Measurements from ENCODE around the gene RBMS2. TPM values are rescaled to one million over a fixed set of nuclear protein-coding genes. Genes with fewer than 3 reads are reported as not detected.
"Not testable (repeated sequence)": the region's sequence is repeated elsewhere in the genome, so short reads cannot be mapped to it uniquely, and the experiment has no call there.

The RBMS2 gene
- total RNA-seq, 3 donors from 2014 or later = 35.9 to 47.8 (median 41.0) TPM

- intact Hi-C loops (cut with DNase I, micrococcal nuclease) = loop anchor here in 1 of 2 donors (5.0 kb wide), 1 partner anchor 62 kb away; no protein-coding TSS in a partner anchor
- H3K4me3 ChIP-seq = no peak overlapping the region
- H3K4me1 ChIP-seq (ENCODE audit: low read depth) = no peaks in the 10 kb centered on the region
- DNase-seq (no peak), ATAC-seq (no peak)
- TF ChIP-seq CTCF (IDR thresholded peaks at IDR 0.05) = no peak
- no peaks in the 10 kb centered on the region for H3K9me3 ChIP-seq
- no peaks in the 10 kb centered on the region for H3K36me3 ChIP-seq (ENCODE audit: low read depth)
Observed at GRCh38 chr12:56510786-56511185, 10.8 kb upstream of the RBMS2 start.

GRCh38 chr12:56514014-56514318, 7.7 kb upstream of the RBMS2 start:
- not testable (repeated sequence) for H3K4me3 ChIP-seq; H3K4me1 ChIP-seq (ENCODE audit: low read depth); H3K9me3 ChIP-seq; ATAC-seq; DNase-seq; H3K36me3 ChIP-seq (ENCODE audit: low read depth)
- intact Hi-C loops (cut with DNase I, micrococcal nuclease) = loop anchor here in 1 of 2 donors (5.0 kb wide), 1 partner anchor 58 kb away; no protein-coding TSS in a partner anchor

- ATAC-seq (no peak), DNase-seq (no peak)
- Histone ChIP-seq H3K36me3 (ENCODE audit: low read depth) (no peaks in the 10 kb centered on the region), H3K4me3 (no peak overlapping the region), H3K9me3 (no peaks in the 10 kb centered on the region), H3K4me1 (ENCODE audit: low read depth) (no peaks in the 10 kb centered on the region)
- intact Hi-C loops (cut with DNase I, micrococcal nuclease) = no loop called here
- no peak for TF ChIP-seq CTCF (IDR thresholded peaks at IDR 0.05)
Observed at GRCh38 chr12:56517854-56518253, 3.8 kb upstream of the RBMS2 start.

- DNase-seq (no peak), ATAC-seq (no peak)
- H3K9me3 ChIP-seq = no peaks in the 10 kb centered on the region
- no peak overlapping the region for H3K4me3 ChIP-seq
- no peak for TF ChIP-seq CTCF (IDR thresholded peaks at IDR 0.05)
- intact Hi-C loops (cut with DNase I, micrococcal nuclease) = no loop called here
- no peaks in the 10 kb centered on the region for H3K4me1 ChIP-seq (ENCODE audit: low read depth)
- no peaks in the 10 kb centered on the region for H3K36me3 ChIP-seq (ENCODE audit: low read depth)
Observed at GRCh38 chr12:56518570-56518969, 3.0 kb upstream of the RBMS2 start.

- no peak for TF ChIP-seq CTCF (IDR thresholded peaks at IDR 0.05)
- intact Hi-C loops (cut with DNase I, micrococcal nuclease) = loop anchor here in 1 of 2 donors (10.0 kb wide), 1 partner anchor 115 kb away; the partner anchor contains the start of gene BAZ2A
- DNase-seq (no peak), ATAC-seq (no peak)
- no peak overlapping the region for H3K4me3 ChIP-seq
- H3K9me3 ChIP-seq = no peaks in the 10 kb centered on the region
- H3K4me1 ChIP-seq (ENCODE audit: low read depth) = peaks cover 5% of the 10 kb centered on the region
- H3K36me3 ChIP-seq (ENCODE audit: low read depth) = no peaks in the 10 kb centered on the region
Observed at GRCh38 chr12:56520048-56520447, 1.6 kb upstream of the RBMS2 start.

DNA sequence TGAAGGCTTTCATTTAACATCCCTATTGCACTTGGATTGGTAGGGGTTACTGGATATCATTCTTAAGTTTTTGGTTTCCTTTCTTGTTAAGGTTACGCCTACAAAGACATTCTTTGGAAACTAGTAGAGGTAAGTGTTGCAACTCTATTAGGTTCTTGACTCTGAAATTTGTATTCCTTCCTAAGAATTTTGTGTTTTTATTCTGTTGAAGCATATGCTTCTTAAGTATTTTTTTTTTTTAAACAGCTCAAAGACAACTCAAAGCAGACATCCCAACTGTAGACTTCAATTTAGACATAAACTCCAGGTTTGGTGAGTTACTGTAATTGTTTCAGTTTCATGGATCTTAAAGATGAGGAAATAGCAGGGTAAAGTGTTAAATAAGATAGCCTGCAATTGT, 1.1 kb upstream of the RBMS2 start:
- Histone ChIP-seq H3K4me1 (ENCODE audit: low read depth) (peaks cover 5% of the 10 kb centered on the region), H3K36me3 (ENCODE audit: low read depth) (no peaks in the 10 kb centered on the region), H3K4me3 (no peak overlapping the region), H3K9me3 (no peaks in the 10 kb centered on the region)
- DNase-seq = no peak
- no peak for TF ChIP-seq CTCF (IDR thresholded peaks at IDR 0.05)
- intact Hi-C loops (cut with DNase I, micrococcal nuclease) = loop anchor here in 1 of 2 donors (10.0 kb wide), 1 partner anchor 114 kb away; the partner anchor contains the start of gene BAZ2A
- no peak for ATAC-seq

All from mucosa of descending colon (tissue), 3 donors.